Fibroblast of villous mesenchyme (primary cell): ENCODE data around the gene GDAP2. TPM values are rescaled to one million over a fixed set of nuclear protein-coding genes. Genes with fewer than 3 reads are reported as not detected.

Experiments
- DNase-seq: peaks from one replicate; pipeline ENCODE4 v3.0.0-alpha.2; 2010; ENCODE audit warnings: low read depth
- H3K4me3 ChIP-seq: 2 replicates; pipeline ENCODE4 v1.5.1; 2011; ENCODE audit warnings: low read depth, mild to moderate bottlenecking, low read length
- total RNA-seq: library from RNA; depleted of rRNA; stranded (reverse); fragments of >200 nt; gene quantifications from 2 replicates; pipeline ENCODE4 v1.2.3, GENCODE V29; 2012
- TF ChIP-seq, protein P1 (sequence below): IDR thresholded peaks from 2 replicates; pipeline ENCODE4 v1.5.1; 2012; ENCODE audit warnings: low read depth, mild to moderate bottlenecking, low read length; ENCODE audit not compliant: insufficient read depth

Gene GDAP2
- total RNA-seq, 1 donor: 34.5 TPM

DNA sequence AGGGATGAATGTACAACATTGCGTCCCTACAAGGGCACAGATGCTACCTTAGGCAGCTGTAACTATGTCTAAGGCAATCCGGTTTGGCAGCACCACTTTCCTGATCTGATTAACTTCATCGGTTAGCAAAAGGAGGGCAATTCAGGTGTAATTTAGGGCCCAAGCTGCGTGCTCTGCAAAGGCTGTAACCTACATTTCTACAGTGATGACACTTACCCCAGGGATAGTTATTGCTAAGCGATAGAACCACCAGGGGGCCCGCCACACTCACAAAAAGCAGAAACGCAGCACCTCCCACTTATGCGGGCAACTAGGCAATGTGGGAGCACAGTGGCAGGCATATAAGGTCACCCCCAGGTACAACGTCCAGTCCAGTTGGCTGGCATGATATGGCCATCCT lies 113.5 kb downstream of the GDAP2 start:
- TF ChIP-seq, protein P1, sequence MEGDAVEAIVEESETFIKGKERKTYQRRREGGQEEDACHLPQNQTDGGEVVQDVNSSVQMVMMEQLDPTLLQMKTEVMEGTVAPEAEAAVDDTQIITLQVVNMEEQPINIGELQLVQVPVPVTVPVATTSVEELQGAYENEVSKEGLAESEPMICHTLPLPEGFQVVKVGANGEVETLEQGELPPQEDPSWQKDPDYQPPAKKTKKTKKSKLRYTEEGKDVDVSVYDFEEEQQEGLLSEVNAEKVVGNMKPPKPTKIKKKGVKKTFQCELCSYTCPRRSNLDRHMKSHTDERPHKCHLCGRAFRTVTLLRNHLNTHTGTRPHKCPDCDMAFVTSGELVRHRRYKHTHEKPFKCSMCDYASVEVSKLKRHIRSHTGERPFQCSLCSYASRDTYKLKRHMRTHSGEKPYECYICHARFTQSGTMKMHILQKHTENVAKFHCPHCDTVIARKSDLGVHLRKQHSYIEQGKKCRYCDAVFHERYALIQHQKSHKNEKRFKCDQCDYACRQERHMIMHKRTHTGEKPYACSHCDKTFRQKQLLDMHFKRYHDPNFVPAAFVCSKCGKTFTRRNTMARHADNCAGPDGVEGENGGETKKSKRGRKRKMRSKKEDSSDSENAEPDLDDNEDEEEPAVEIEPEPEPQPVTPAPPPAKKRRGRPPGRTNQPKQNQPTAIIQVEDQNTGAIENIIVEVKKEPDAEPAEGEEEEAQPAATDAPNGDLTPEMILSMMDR: peak; percentile 41
- DNase-seq: no peak
- no peak overlapping the region for H3K4me3 ChIP-seq

DNA sequence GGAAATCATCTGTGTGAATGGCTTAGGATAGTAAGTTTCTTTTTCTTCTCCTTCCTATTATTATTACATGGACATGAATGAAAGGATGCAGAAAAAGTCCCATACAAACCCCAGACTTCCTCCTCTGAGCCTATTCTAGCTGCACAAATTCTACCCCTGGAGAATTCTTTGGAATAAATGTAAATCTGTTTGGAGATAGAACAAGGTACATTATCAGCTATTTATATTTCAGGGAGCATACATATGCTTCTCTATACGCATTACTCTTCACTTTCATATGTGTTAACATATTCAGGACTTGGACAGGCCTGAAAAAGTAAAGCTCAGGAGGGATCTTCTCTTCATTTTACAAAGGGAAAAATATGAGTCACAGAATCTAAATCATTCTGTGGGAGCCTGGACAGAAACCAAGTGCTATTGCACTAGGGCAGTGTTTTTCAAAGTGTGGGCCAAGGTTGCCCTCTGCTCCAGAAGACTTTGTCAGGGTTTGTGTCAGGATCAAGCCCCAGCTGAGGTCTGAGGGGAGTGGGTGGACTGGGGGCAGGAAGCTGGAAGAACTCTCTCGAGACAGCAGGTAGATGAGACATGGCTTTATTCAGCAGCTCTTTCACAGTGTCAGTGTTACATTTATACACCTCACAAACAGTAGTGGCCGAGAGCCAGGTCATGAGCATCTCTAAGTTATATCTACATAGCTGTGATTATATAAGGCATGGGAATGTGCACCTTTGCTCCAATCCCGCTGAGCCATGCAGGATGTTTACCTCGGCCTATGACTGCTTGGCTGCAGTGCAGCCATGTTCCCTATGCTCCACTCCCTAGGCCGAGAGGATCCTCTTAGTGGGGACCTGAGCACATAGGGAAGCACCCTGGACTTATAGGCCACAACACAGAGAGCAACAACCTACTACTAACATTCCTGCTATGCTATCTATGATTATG lies 114.3 kb downstream of the GDAP2 start:
- peak; percentile 45 for DNase-seq
- no peak overlapping the region for H3K4me3 ChIP-seq
- TF ChIP-seq, protein P1: no peak

Other genes starting within 250 kb of the GDAP2 start
- 11.6 and 17.7 TPM in 2 replicates for gene WDR3, start 118 bp upstream of the GDAP2 start, total RNA-seq